Measurements from ENCODE around the gene MGRN1. TPM values are rescaled to one million over a fixed set of nuclear protein-coding genes. Genes with fewer than 3 reads are reported as not detected.

Gene MGRN1
- polyA plus RNA-seq, 6 donors from 2014 or later = 3.9 to 10.6 (median 6.6) TPM

- H3K27ac Mint-ChIP-seq = no peak overlapping the region
- H3K27me3 Mint-ChIP-seq = no peaks in the 10 kb centered on the region
- H3K4me3 Mint-ChIP-seq = no peak overlapping the region
- no peak for ATAC-seq (ENCODE audit: low read depth in 2 of 2)
- no peak for DNase-seq
- no peaks in the 10 kb centered on the region for H3K9me3 Mint-ChIP-seq
- H3K36me3 Mint-ChIP-seq = peaks cover 7 to 11% of the 10 kb centered on the region in 2 donors
- peaks cover 0 to 5% (median 0%) of the 10 kb centered on the region in 3 donors for H3K4me1 Mint-ChIP-seq
These were observed 84.9 kb downstream of the MGRN1 start for GRCh38 chr16:4709481-4709880.

DNA sequence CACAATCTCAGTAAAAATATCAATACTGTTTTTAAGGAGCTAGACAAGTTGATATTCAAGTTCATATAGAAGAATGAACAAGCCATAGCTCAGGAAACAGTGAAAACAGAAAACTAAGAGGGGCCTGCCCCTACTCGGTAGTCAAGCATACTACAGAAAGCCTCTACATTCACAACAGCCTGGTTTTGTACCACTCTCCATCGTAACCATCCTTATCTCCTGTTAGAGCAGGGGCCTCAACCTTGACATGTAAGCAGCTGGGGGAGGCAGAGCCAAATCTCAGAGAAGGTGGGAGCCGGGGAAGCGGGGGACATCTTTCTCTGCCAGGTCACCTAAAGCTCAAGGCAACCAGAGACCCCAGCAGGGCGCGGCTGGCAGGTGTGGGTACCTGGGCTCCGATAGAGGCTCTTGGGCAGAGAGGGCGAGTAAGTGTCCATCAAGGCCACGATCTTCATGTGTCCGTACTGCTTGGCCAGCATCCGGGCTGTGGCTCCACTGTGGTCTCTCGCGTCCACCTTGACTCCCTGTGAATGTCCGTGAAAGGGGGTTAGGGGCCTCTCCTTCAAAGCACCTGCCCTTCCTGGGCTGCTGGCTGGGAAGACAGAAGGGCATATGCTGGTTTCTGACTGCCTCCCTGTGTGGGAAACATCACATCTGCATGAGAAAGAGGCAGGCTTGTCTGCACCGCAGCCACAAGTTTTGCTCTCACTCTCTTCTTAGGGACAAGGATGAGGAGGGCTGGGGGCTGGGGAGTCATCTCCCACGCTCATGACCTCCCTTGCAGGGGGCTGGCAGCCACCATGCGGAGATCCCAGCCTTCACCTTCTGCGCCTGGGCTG, 89.3 kb downstream of the MGRN1 start:
- Mint-ChIP-seq H3K9me3 (no peaks in the 10 kb centered on the region), H3K27me3 (no peaks in the 10 kb centered on the region), H3K4me3 (peak overlapping the region in 2 of 8 donors; percentile 5 to 59), H3K4me1 (peaks cover 3 to 7% (median 7%) of the 10 kb centered on the region in 3 donors), H3K27ac (peak overlapping the region in 1 of 6 donors; percentile 22), H3K36me3 (peaks cover 7 to 15% of the 10 kb centered on the region in 2 donors)
- ATAC-seq (ENCODE audit: low read depth in 2 of 2) (no peak), DNase-seq (no peak)

GRCh38 chr16:4714996-4715395, 90.4 kb downstream of the MGRN1 start:
- Mint-ChIP-seq H3K4me1 (peaks cover 5 to 14% (median 13%) of the 10 kb centered on the region in 3 donors), H3K27ac (no peak overlapping the region), H3K9me3 (no peaks in the 10 kb centered on the region), H3K36me3 (peaks cover 7 to 8% of the 10 kb centered on the region in 2 donors), H3K27me3 (no peaks in the 10 kb centered on the region), H3K4me3 (no peak overlapping the region)
- DNase-seq (no peak), ATAC-seq (ENCODE audit: low read depth in 2 of 2) (no peak)

DNA sequence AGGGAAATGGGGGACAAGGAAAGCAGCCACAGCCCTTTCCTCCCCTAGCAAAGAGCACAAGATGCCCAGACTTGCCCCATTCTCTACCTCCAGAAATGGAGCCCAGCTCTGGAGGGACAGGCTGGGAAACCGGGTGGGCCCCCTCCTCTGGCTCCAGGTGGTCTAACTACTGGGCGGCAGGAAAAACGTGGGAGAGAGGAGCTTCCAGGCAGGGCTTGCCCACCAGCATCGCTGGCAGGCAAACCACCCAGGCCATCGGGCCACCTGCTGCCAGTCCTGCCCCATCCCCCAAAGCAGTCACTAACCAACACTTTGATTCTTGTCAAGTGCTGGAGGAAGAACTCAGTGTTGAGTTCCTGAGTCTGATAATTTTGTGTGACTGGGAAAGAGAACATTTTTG, 93.8 kb downstream of the MGRN1 start:
- H3K9me3 Mint-ChIP-seq = no peaks in the 10 kb centered on the region
- H3K36me3 Mint-ChIP-seq = peaks cover 0 to 4% of the 10 kb centered on the region in 2 donors
- ATAC-seq (ENCODE audit: low read depth in 2 of 2) (no peak), DNase-seq (no peak)
- H3K4me1 Mint-ChIP-seq = peaks cover 5 to 14% (median 13%) of the 10 kb centered on the region in 3 donors
- peak overlapping the region in 2 of 6 donors; percentile 7 to 32 for H3K27ac Mint-ChIP-seq
- H3K27me3 Mint-ChIP-seq = no peaks in the 10 kb centered on the region
- no peak overlapping the region for H3K4me3 Mint-ChIP-seq

GRCh38 chr16:4723071-4723767, 98.6 kb downstream of the MGRN1 start:
- DNase-seq (no peak), ATAC-seq (ENCODE audit: low read depth in 2 of 2) (no peak)
- Mint-ChIP-seq H3K27ac (peak overlapping the region in 1 of 6 donors; percentile 9), H3K27me3 (no peaks in the 10 kb centered on the region), H3K4me3 (no peak overlapping the region), H3K9me3 (no peaks in the 10 kb centered on the region), H3K36me3 (peaks cover 0 to 7% of the 10 kb centered on the region in 2 donors), H3K4me1 (peaks cover 5 to 13% (median 12%) of the 10 kb centered on the region in 3 donors)

DNA sequence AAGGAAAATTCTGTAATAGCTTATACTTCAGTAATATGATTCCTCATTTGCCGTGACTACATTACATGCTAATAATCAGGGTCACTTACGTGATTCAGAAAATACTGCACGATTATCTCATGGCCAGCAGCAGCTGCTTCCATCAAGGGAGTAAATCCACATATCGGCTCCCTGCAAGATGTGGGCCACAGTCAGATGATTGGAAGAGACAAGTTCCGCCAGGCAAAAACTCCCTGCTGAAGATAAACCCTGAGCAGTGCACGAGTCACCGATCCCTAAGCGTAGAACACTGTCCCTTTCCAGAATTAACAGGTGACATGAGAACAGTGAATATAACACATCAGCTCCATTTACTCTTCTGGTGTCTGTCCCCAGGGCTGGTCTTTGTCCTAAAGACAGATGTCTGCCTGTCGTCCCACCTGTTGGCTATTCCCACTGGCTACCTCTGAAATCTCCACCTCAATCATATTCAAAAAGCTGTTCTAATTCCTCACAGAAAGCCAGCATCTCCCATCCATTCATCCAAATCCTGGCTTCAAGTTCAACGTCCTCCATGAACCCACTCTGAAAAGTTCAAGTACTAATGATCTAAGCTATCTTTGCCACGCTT, 100.1 kb downstream of the MGRN1 start:
- H3K9me3 Mint-ChIP-seq = no peaks in the 10 kb centered on the region
- H3K27me3 Mint-ChIP-seq = no peaks in the 10 kb centered on the region
- no peaks in the 10 kb centered on the region for H3K4me1 Mint-ChIP-seq
- H3K27ac Mint-ChIP-seq = peak overlapping the region in 2 of 6 donors; percentile 29 to 41
- H3K4me3 Mint-ChIP-seq = no peak overlapping the region
- DNase-seq = no peak
- ATAC-seq (ENCODE audit: low read depth in 2 of 2) = no peak
- H3K36me3 Mint-ChIP-seq = peaks cover 0 to 7% of the 10 kb centered on the region in 2 donors

DNA sequence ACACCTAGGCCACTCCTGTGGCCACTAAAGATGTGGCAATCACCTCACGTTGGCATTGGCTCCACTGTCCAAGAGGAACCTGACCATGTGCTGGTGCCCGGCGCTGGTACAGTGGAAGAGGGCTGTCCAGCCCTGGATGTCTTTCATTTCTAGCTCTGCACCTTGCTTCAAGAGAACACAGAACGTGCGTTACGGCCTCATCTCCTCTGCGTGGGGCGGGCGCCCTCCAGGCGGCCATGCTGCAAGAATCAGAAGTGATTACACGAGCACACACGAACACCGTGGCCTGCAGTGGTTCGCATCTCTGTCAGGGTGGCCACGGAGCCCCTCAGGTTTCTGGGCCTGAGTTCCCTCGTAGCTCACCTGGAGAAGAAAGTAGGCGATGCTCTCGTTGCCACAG, 102.0 kb downstream of the MGRN1 start:
- Mint-ChIP-seq H3K36me3 (peaks cover 0 to 7% of the 10 kb centered on the region in 2 donors), H3K27me3 (no peaks in the 10 kb centered on the region), H3K4me1 (no peaks in the 10 kb centered on the region), H3K27ac (no peak overlapping the region), H3K9me3 (no peaks in the 10 kb centered on the region), H3K4me3 (no peak overlapping the region)
- ATAC-seq (ENCODE audit: low read depth in 2 of 2) (no peak), DNase-seq (no peak)

GRCh38 chr16:4728676-4729075, 104.0 kb downstream of the MGRN1 start:
- Mint-ChIP-seq H3K4me3 (no peak overlapping the region), H3K27me3 (no peaks in the 10 kb centered on the region), H3K36me3 (peaks cover 0 to 7% of the 10 kb centered on the region in 2 donors), H3K4me1 (peaks cover 5 to 9% (median 7%) of the 10 kb centered on the region in 3 donors), H3K9me3 (no peaks in the 10 kb centered on the region), H3K27ac (peak overlapping the region in 1 of 6 donors; percentile 67)
- ATAC-seq (ENCODE audit: low read depth in 2 of 2) = no peak
- no peak for DNase-seq

- Mint-ChIP-seq H3K9me3 (no peaks in the 10 kb centered on the region), H3K27me3 (no peaks in the 10 kb centered on the region), H3K36me3 (peaks cover 0 to 4% of the 10 kb centered on the region in 2 donors), H3K27ac (no peak overlapping the region), H3K4me3 (peak overlapping the region in 1 of 8 donors; percentile 27), H3K4me1 (peaks cover 5 to 18% (median 12%) of the 10 kb centered on the region in 3 donors)
- no peak for DNase-seq
- ATAC-seq (ENCODE audit: low read depth in 2 of 2) = no peak
These were observed 105.2 kb downstream of the MGRN1 start for GRCh38 chr16:4729876-4730275.

DNA sequence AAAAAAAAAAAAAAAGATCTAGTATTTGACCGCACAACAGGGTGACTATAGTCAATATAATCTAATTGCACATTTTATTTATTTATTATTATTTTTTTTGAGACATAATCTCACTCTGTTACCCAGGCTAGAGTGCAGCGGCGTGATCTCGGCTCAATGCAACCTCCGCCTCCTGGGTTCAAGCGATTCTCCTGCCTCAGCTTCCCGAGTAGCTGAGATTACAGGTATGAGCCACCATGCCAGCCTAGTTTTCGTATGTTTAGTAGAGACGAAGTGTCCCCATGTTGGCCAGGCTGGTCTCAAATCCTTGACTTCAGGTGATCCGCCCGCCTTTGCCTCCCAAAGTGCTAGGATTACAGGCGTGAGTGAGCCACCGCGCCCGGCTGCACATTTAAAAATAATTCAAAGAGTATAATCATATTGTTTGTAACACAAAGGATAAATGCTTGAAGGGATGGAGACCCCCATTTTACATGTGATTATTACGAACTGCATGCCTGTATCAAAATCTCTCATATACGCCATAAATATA, 108.7 kb downstream of the MGRN1 start:
- Mint-ChIP-seq H3K4me3 (peak overlapping the region; percentile 92 to 98 (median 94)), H3K36me3 (no peaks in the 10 kb centered on the region), H3K27me3 (no peaks in the 10 kb centered on the region), H3K4me1 (peaks cover 11 to 24% (median 21%) of the 10 kb centered on the region in 3 donors), H3K27ac (peak overlapping the region in 4 of 6 donors; percentile 78 to 86 (median 86)), H3K9me3 (no peaks in the 10 kb centered on the region)
- ATAC-seq (ENCODE audit: low read depth in 2 of 2) (no peak), DNase-seq (no peak)

DNA sequence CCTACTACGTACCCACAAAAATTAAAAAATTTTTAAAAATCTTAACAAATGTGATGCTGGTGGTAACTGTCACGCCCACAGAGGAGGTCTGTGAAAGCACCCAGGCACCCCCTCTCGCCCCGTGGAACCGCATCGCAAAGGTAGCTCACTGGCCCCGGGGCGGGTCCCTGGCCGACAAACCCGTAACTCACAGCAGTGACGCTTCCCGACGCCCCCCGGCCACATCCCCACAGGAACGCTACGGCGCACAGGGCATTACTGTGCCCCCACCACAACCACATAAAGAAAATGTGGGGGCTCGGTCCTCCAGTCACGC, 109.1 kb downstream of the MGRN1 start:
- ATAC-seq (ENCODE audit: low read depth in 2 of 2) = peak; percentile 10
- Mint-ChIP-seq H3K27ac (peak overlapping the region in 5 of 6 donors; percentile 51 to 86 (median 85)), H3K4me1 (peaks cover 11 to 24% (median 21%) of the 10 kb centered on the region in 3 donors), H3K36me3 (no peaks in the 10 kb centered on the region), H3K9me3 (no peaks in the 10 kb centered on the region), H3K27me3 (no peaks in the 10 kb centered on the region), H3K4me3 (peak overlapping the region; percentile 92 to 98 (median 94))
- DNase-seq = no peak

GRCh38 chr16:4734063-4734729, 109.6 kb downstream of the MGRN1 start, which contains the start of the genes ANKS3 and DNAAF8:
ANKS3 (minus strand) TSS chr16:4734271; CDS start chr16:4730149, 4,122 bp downstream.
DNAAF8 (plus strand) TSS chr16:4734537; CDS start chr16:4736515, 1,978 bp downstream.
- no peaks in the 10 kb centered on the region for H3K9me3 Mint-ChIP-seq

More at GRCh38 chr16:4734063-4734729, 109.6 kb downstream of the MGRN1 start, which contains the start of the genes ANKS3 and DNAAF8:
- Mint-ChIP-seq H3K4me1 (peaks cover 11 to 24% (median 21%) of the 10 kb centered on the region in 3 donors), H3K27me3 (no peaks in the 10 kb centered on the region), H3K4me3 (peak within 1 kb of the TSS; percentile 92 to 98 (median 94)), H3K36me3 (no peaks in the 10 kb centered on the region), H3K27ac (peak within 1 kb of the TSS; percentile 86 to 97 (median 96))
- DNase-seq = peak; percentile 84
- peak; percentile 80 to 81 for ATAC-seq (ENCODE audit: low read depth in 2 of 2)
